ENCODE data around the gene GJA4. TPM values are rescaled to one million over a fixed set of nuclear protein-coding genes. Genes with fewer than 3 reads are reported as not detected.

The GJA4 gene
- total RNA-seq, 1 experiment from 2014 or later = not detected

DNA sequence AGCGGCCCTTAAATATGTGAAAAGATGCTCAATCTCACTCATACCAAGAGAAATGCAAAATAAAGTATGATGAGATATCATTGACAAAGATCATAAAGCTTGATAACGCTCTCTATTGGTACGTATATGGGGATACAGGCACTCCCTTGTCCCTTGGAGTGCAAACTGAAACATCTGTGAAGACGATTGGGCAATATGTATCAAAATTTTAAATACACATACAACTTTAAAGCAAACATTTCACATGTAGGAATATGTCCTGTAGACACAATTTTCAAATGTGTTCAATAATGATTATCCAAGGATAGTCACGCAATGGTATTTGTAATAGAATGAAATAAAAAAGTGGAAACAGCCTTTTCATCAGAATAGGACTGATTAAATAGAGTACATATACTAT, 13.8 kb upstream of the GJA4 start:
- H3K27ac ChIP-seq = no peak overlapping the region
- H3K4me1 ChIP-seq = no peaks in the 10 kb centered on the region
- H3K9me3 ChIP-seq (replicated peaks) = no peaks in the 10 kb centered on the region
- DNase-seq = no peak
- H3K4me3 ChIP-seq = no peak overlapping the region
- peaks cover 18% of the 10 kb centered on the region; the same call in 1 of the 2 replicates for H3K27me3 ChIP-seq
- no peaks in the 10 kb centered on the region for H3K36me3 ChIP-seq

DNA sequence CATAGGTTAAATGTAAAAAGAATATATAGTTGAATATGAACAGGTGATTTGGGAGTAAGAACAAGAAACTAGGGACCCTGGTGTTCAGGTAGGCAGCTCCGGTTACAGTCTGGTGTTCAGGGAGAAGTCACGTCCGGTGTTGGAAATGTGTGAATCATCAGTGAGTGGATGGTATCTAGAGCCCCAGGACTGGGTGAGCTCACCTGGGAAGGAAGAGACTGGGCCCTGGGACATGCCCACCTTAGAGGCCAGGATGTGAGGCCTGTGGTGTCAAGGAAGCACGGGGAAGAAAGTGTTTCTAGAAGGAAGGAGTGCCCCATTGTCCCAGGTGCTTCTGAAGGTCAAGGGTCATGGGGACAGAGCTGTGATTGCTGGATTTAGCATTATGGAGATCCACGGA, 13.3 kb upstream of the GJA4 start:
- H3K27me3 ChIP-seq = peaks cover 18% of the 10 kb centered on the region; the same call in 1 of the 2 replicates
- no peak overlapping the region for H3K4me3 ChIP-seq
- DNase-seq = no peak
- H3K27ac ChIP-seq = no peak overlapping the region
- H3K9me3 ChIP-seq (replicated peaks) = no peaks in the 10 kb centered on the region
- H3K36me3 ChIP-seq = no peaks in the 10 kb centered on the region
- H3K4me1 ChIP-seq = no peaks in the 10 kb centered on the region

DNA sequence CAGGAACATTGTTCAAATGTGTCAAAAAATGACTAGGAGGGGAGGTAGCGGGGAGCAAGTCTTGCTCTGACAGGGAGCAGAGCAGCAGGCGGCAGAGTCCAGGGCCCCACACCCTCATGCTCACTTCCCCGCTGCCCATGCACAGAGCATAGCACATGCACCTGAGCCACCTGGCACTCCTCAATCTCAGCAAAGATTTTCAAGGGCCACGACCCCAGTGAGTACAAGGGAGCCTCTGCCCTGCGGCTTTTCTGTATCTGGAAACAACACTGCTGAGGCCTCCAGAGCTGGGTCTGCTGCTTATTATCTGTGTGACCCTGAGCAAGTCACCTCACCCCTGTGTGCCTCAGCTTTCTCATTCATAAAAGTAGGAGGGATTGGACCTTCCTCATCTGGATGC, 12.8 kb upstream of the GJA4 start:
- no peaks in the 10 kb centered on the region for H3K9me3 ChIP-seq (replicated peaks)
- DNase-seq = no peak
- no peaks in the 10 kb centered on the region for H3K4me1 ChIP-seq
- no peak overlapping the region for H3K27ac ChIP-seq
- H3K36me3 ChIP-seq = no peaks in the 10 kb centered on the region
- H3K27me3 ChIP-seq = peaks cover 16% of the 10 kb centered on the region; the same call in 1 of the 2 replicates
- H3K4me3 ChIP-seq = no peak overlapping the region

DNA sequence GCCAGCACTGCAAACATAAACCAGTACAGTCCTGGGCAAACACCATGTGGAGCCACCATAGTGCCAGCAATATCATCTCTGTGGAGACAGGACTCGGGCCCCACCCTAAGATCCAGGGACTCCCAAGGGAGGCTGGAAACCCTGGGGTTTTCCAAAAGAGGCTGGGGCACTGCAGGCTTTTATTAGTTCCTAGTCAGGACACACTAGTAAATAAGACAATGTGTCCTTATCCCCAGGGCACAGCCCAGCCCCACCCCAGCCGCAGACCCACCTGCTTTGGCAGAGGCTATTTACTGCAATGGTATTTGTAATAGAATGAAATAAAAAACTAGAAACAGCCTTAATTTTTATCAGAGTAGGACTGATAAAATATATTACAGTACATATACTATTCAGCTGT, 12.3 kb upstream of the GJA4 start:
- peaks cover 15% of the 10 kb centered on the region; the same call in 1 of the 2 replicates for H3K27me3 ChIP-seq
- no peak overlapping the region for H3K27ac ChIP-seq
- no peaks in the 10 kb centered on the region for H3K36me3 ChIP-seq
- no peaks in the 10 kb centered on the region for H3K4me1 ChIP-seq
- H3K9me3 ChIP-seq (replicated peaks) = no peaks in the 10 kb centered on the region
- no peak overlapping the region for H3K4me3 ChIP-seq
- DNase-seq = no peak

DNA sequence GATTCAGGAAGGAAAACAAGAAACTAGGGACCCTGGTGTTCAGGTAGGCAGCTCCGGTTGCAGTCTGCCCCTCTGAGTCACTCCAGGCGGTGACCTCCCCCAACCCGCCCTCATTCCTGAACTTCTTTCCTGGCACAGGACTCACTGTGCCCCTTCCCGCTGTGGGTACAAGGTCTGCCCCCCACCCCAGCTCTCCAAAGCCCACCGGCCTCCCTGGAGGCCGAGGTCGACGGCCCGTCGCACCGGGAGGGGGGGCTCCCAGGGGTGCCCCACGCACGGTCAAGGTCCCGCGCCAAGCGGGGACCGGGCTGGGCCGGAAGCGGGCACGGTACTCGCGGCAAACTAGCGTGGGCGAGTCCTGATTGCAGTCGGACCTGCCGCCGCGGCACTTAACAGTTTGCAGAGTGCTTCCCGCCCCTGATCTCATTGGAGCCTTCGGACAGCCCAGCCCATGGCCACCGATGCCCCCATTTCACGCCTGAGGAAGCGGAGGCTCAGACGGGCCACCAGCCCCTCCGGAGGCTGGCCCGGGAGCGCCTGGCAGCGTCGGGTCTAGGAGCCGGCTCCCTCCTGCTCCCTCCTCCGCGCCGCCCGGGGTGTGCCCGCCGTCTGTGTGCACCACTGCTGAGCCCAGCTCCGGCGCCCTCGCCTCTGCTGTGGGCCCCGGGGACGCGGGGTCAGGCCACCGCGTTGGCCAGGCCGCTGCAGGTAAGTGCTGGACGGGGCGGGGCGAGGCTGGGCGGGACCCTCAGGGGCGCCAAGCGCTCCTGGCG, 11.5 kb upstream of the GJA4 start, which contains the start of gene GJB3:
GJB3 (plus strand) TSS at position 144 of the 773 bp plus-strand sequence. CDS start 3,549 bp downstream, outside the sequence.
- Histone ChIP-seq H3K4me3 (no peak within 1 kb of the TSS), H3K9me3 (replicated peaks) (no peaks in the 10 kb centered on the region), H3K27me3 (peaks cover 10% of the 10 kb centered on the region; the same call in 1 of the 2 replicates), H3K4me1 (no peaks in the 10 kb centered on the region), H3K27ac (no peak within 1 kb of the TSS), H3K36me3 (no peaks in the 10 kb centered on the region)
- DNase-seq = no peak

DNA sequence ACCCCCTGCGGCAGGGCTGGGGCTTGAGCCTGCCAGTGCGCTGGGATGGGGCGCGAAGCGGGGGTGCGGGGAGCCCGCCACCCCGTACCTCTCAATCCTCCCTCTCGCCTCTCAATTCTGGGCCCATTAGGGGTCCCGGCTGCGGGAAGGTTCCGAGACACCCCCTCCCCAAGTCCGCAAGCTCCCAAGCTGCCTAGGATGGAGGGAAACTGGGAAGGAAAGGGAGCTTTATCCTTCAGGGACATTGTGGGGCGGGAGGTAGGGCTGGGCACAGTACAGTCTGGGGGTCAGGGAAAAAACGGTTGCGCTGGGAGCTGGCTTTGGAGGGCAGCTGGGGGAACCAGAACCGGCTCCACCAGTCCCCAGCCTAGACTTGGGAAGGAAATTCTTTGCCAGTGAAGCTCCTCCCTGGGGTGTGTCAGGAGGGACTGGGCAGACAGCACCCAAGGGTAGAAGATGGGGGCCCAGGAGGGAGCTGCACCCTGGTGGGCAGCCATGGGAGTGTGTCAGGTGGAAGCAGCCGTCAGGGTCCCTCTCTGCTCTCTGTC, 10.9 kb upstream of the GJA4 start:
- DNase-seq = no peak
- Histone ChIP-seq H3K36me3 (no peaks in the 10 kb centered on the region), H3K4me3 (no peak overlapping the region), H3K27ac (no peak overlapping the region), H3K4me1 (no peaks in the 10 kb centered on the region), H3K27me3 (peaks cover 10% of the 10 kb centered on the region; the same call in 1 of the 2 replicates), H3K9me3 (replicated peaks) (no peaks in the 10 kb centered on the region)

DNA sequence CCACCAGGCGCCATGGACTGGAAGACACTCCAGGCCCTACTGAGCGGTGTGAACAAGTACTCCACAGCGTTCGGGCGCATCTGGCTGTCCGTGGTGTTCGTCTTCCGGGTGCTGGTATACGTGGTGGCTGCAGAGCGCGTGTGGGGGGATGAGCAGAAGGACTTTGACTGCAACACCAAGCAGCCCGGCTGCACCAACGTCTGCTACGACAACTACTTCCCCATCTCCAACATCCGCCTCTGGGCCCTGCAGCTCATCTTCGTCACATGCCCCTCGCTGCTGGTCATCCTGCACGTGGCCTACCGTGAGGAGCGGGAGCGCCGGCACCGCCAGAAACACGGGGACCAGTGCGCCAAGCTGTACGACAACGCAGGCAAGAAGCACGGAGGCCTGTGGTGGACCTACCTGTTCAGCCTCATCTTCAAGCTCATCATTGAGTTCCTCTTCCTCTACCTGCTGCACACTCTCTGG, 8.0 kb upstream of the GJA4 start:
- H3K4me3 ChIP-seq = no peak overlapping the region
- H3K9me3 ChIP-seq (replicated peaks) = no peaks in the 10 kb centered on the region
- no peak overlapping the region for H3K27ac ChIP-seq
- no peaks in the 10 kb centered on the region for H3K36me3 ChIP-seq
- DNase-seq = no peak
- peaks cover 8% of the 10 kb centered on the region; the same call in 1 of the 2 replicates for H3K27me3 ChIP-seq
- no peaks in the 10 kb centered on the region for H3K4me1 ChIP-seq

DNA sequence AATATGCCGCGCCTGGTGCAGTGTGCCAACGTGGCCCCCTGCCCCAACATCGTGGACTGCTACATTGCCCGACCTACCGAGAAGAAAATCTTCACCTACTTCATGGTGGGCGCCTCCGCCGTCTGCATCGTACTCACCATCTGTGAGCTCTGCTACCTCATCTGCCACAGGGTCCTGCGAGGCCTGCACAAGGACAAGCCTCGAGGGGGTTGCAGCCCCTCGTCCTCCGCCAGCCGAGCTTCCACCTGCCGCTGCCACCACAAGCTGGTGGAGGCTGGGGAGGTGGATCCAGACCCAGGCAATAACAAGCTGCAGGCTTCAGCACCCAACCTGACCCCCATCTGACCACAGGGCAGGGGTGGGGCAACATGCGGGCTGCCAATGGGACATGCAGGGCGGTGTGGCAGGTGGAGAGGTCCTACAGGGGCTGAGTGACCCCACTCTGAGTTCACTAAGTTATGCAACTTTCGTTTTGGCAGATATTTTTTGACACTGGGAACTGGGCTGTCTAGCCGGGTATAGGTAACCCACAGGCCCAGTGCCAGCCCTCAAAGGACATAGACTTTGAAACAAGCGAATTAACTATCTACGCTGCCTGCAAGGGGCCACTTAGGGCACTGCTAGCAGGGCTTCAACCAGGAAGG, 7.4 kb upstream of the GJA4 start:
- peaks cover 2% of the 10 kb centered on the region; the same call in 1 of the 2 replicates for H3K27me3 ChIP-seq
- no peak overlapping the region for H3K4me3 ChIP-seq
- no peaks in the 10 kb centered on the region for H3K9me3 ChIP-seq (replicated peaks)
- H3K36me3 ChIP-seq = no peaks in the 10 kb centered on the region
- no peak for DNase-seq
- H3K4me1 ChIP-seq = no peaks in the 10 kb centered on the region
- H3K27ac ChIP-seq = no peak overlapping the region

DNA sequence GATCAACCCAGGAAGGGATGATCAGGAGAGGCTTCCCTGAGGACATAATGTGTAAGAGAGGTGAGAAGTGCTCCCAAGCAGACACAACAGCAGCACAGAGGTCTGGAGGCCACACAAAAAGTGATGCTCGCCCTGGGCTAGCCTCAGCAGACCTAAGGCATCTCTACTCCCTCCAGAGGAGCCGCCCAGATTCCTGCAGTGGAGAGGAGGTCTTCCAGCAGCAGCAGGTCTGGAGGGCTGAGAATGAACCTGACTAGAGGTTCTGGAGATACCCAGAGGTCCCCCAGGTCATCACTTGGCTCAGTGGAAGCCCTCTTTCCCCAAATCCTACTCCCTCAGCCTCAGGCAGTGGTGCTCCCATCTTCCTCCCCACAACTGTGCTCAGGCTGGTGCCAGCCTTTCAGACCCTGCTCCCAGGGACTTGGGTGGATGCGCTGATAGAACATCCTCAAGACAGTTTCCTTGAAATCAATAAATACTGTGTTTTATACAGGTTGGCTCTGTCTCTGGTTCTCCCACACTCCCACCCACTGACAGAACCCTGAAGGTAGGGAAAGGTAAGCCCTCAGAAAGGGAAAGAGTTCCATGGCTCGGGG, 6.8 kb upstream of the GJA4 start:
- no peaks in the 10 kb centered on the region for H3K4me1 ChIP-seq
- H3K9me3 ChIP-seq (replicated peaks) = no peaks in the 10 kb centered on the region
- no peak overlapping the region for H3K4me3 ChIP-seq
- no peaks in the 10 kb centered on the region; the same call in 1 of the 2 replicates for H3K27me3 ChIP-seq
- DNase-seq = no peak
- no peak overlapping the region for H3K27ac ChIP-seq
- H3K36me3 ChIP-seq = no peaks in the 10 kb centered on the region

DNA sequence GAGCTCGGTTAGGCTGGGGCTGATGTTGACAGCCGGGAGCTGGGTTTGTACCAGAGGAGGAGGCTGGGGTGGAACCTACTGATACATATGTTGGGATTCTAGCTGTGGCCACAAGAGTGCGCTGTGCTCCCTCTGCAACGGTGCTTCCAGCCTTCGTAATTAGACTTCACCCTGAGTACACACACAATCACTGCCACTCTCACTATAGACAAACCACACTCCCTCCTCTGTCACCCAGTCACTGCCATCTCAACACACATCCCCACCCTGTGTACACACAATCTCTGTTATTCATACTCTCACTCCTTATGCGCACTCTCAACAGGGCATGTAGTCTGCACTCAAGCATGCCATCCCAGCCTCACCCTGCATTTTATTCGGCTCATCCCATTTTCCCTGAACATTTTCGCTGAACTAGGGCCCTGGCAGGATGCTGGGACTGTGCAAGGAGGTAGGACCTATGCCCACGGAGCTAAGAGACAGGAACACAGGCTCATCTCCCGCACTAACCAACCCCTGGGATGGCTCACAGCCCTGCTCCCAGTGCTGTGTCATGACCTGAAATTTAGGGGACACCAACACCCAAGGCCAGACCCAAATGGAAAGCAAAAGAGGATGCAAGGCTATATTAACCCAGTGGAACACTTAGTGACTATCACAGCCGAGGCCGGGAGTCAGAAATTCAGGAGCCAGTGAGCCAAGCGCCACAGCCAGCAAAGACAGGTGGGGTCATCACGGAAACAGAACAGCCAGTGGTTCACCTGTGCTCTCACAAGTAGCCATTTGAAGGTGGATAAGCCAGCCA, 6.1 kb upstream of the GJA4 start:
- Histone ChIP-seq H3K4me1 (no peaks in the 10 kb centered on the region), H3K4me3 (no peak overlapping the region), H3K27ac (no peak overlapping the region), H3K9me3 (replicated peaks) (no peaks in the 10 kb centered on the region), H3K27me3 (no peaks in the 10 kb centered on the region; the same call in 1 of the 2 replicates), H3K36me3 (no peaks in the 10 kb centered on the region)
- DNase-seq = peak; percentile 65 to 84

DNA sequence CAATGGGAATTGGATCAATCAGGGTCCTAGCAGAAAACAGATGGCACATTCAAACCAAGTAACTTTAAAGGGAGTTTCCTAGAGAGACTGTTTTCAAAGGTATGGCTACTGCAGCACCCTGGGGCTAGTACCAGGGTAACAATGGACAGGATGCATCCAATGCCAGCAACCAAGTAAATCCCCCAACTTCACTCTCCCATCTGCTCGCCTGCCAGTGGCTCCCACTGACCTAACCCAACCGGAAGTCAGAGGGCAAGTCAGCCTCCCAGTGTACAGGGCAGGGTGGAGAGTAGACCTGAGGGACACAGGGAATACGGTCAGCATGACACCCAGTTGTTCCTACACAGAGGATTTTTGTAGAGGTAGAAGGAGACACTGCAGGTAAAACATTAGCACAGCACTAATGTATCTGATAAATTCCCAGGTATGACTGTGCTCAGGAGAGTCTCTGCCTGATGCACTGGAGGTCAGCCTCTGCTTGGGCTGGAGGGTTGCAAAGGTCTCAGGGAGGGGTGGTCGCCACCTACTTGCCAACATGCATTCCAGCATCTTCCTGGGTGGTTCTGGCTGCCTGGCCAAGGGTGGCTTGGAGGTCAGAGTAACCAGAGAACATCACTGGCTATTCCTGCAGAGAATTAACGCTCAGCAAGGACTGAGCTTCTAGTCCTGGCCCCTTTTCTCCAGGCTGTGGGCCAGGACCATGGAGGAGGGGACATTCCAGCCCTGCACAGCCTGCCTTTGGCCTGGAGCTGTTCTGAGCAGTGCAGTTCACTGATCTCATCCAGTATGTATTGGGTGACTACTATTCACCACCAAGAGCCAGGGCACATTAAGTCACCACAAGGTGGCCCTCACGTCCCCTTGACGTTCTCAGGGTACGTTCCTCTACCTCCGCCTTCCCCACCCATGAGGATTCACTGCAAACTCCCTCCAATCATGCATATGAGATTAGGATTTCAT, 5.1 kb upstream of the GJA4 start:
- Histone ChIP-seq H3K4me1 (no peaks in the 10 kb centered on the region), H3K4me3 (no peak overlapping the region), H3K27me3 (no peaks in the 10 kb centered on the region; the same call in 1 of the 2 replicates), H3K9me3 (replicated peaks) (no peaks in the 10 kb centered on the region), H3K27ac (no peak overlapping the region), H3K36me3 (no peaks in the 10 kb centered on the region)
- DNase-seq = peak in 1 of 2 experiments; percentile 48

DNA sequence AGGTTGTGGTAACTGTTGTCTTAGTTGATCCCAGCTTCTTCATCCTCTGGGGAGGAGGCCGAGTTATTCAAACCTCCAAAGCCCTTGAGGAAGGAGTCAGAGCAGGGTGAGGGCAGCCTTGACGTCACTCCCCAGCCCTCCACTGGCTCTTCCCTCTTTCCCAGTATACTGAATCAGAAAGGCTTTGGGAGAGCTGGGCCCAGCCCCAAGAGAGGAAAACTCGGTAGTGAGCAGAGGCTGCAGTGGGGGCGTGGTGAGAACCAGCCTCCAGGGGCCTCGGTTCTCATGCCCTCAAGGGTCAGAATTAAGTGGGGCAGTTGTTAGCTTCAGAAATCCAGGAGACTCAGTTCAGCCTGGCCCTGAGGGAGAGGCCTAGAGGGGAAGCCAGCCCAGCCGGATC, 1.8 kb upstream of the GJA4 start:
- H3K4me3 ChIP-seq = no peak overlapping the region
- H3K27ac ChIP-seq = no peak overlapping the region
- no peaks in the 10 kb centered on the region for H3K4me1 ChIP-seq
- H3K9me3 ChIP-seq (replicated peaks) = no peaks in the 10 kb centered on the region
- DNase-seq = no peak
- no peaks in the 10 kb centered on the region; the same call in none of the 2 replicates for H3K27me3 ChIP-seq
- no peaks in the 10 kb centered on the region for H3K36me3 ChIP-seq

DNA sequence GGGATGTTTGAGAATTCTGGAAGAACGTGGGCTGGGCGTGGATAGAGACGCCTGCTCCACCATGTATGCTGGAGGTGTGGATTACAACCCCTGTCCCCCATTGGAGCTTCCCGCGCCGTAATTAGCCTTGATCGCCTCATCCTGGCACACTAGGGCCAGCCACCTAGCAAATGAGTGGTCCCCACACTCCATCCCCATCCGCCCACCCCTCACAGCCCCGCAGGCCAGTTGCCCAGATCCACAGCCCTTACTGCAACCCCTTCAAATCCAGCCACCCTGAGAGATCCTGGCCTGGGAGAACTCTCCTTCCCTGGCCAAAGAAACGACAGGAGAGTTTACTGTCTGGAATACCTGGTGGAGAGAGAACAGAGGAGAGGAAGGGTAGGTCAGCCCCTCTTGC, 375 bp upstream of the GJA4 start:
- no peaks in the 10 kb centered on the region for H3K36me3 ChIP-seq
- H3K27me3 ChIP-seq = peaks cover 3% of the 10 kb centered on the region; the same call in 1 of the 2 replicates
- DNase-seq = no peak
- H3K27ac ChIP-seq = no peak overlapping the region
- no peaks in the 10 kb centered on the region for H3K9me3 ChIP-seq (replicated peaks)
- H3K4me3 ChIP-seq = no peak overlapping the region
- H3K4me1 ChIP-seq = no peaks in the 10 kb centered on the region

Data from SJCRH30 (cell line).